IMR-90 (cell line): Measurements from ENCODE around the gene FANCG. TPM values are rescaled to one million over a fixed set of nuclear protein-coding genes. Genes with fewer than 3 reads are reported as not detected.

Source experiments
- ATAC-seq: fragments of 200-7000 bp; cut with Tn5 transposase; 2 replicates; pipeline ENCODE4 v1.9.1; 2020; ENCODE audit warnings: low read depth, mild to moderate bottlenecking, moderate library complexity
- BruUV-seq: library from RNA; stranded (reverse); fragments of 400-500 nt; replicated peaks from 2 replicates; lab custom pipeline; 2021; lab: Mats Ljungman, UMichigan
- CTCF ChIA-PET: fragments of 300-600 bp; formaldehyde crosslinking; extraction: SDS; loops from one replicate; lab custom pipeline; 2021; ENCODE audit warnings: antibody characterized with exemption; lab: Yijun Ruan, JAX
- POLR2A ChIA-PET: fragments of 300-600 bp; sonication (Branson Sonifier 250); formaldehyde crosslinking; loops from one replicate; lab custom pipeline; 2022; ENCODE audit warnings: antibody characterized with exemption; ENCODE audit not compliant: unreplicated experiment; lab: Charles Lee
- DNase-seq: peaks from one replicate; pipeline ENCODE4 v3.0.0; 2013
- H2AFZ ChIP-seq: replicated peaks from 2 replicates; pipeline ENCODE3; 2013; ENCODE audit warnings: low read length, mild to moderate bottlenecking; ENCODE audit not compliant: poor library complexity
- H2AK5ac ChIP-seq: 2 replicates; pipeline ENCODE4 v1.6.1; 2013; ENCODE audit warnings: low read depth, low read length, inconsistent platforms
- H2AK9ac ChIP-seq: replicated peaks from 2 replicates; pipeline ENCODE3; 2013; ENCODE audit warnings: mild to moderate bottlenecking, low read depth, low read length, moderate library complexity; ENCODE audit not compliant: poor library complexity
- H2BK120ac ChIP-seq: 2 replicates; pipeline ENCODE4 v1.6.1; 2013; ENCODE audit warnings: low read depth, low read length, inconsistent platforms
- H2BK15ac ChIP-seq: 3 replicates; pipeline ENCODE4 v1.6.1; 2013; ENCODE audit warnings: low read depth, low read length, inconsistent platforms
- H2BK20ac ChIP-seq: 2 replicates; pipeline ENCODE4 v1.6.1; 2013; ENCODE audit warnings: low read depth, mild to moderate bottlenecking, inconsistent platforms, low read length, moderate library complexity
- H2BK5ac ChIP-seq: 2 replicates; pipeline ENCODE4 v1.6.1; 2013; ENCODE audit warnings: mild to moderate bottlenecking, low read depth, low read length, inconsistent platforms; ENCODE audit not compliant: poor library complexity, severe bottlenecking
- H3K14ac ChIP-seq: replicated peaks from 2 replicates; pipeline ENCODE4 v1.6.1; 2013; ENCODE audit warnings: low read depth, low read length, inconsistent platforms
- H3K18ac ChIP-seq: 2 replicates; pipeline ENCODE4 v1.6.1; 2013; ENCODE audit warnings: low read depth, low read length, control low read depth
- H3K23ac ChIP-seq: 2 replicates; pipeline ENCODE4 v1.6.1; 2013; ENCODE audit warnings: low read depth, low read length, inconsistent platforms
- H3K27ac ChIP-seq: 2 replicates; pipeline ENCODE4 v1.5.1; 2013; ENCODE audit warnings: mild to moderate bottlenecking, control low read depth, low read length; ENCODE audit not compliant: insufficient read depth
- H3K27me3 ChIP-seq: 2 replicates; pipeline ENCODE4 v1.6.1; 2013; ENCODE audit warnings: low read length; ENCODE audit not compliant: control insufficient read depth, insufficient read depth
- H3K36me3 ChIP-seq: 2 replicates; pipeline ENCODE4 v1.6.1; 2013; ENCODE audit warnings: low read length, mixed read lengths; ENCODE audit not compliant: control insufficient read depth, insufficient read depth
- H3K4ac ChIP-seq: 2 replicates; pipeline ENCODE4 v1.6.1; 2013; ENCODE audit warnings: low read depth, low read length, inconsistent platforms
- H3K4me1 ChIP-seq: 2 replicates; pipeline ENCODE4 v1.6.1; 2013; ENCODE audit warnings: low read length, mixed read lengths; ENCODE audit not compliant: control insufficient read depth, insufficient read depth
- H3K4me2 ChIP-seq: 2 replicates; pipeline ENCODE4 v1.6.1; 2013; ENCODE audit warnings: low read depth, mild to moderate bottlenecking, control low read depth, low read length, moderate library complexity
- H3K4me3 ChIP-seq: 2 replicates; pipeline ENCODE4 v1.5.1; 2013; ENCODE audit warnings: low read depth, mild to moderate bottlenecking, control low read depth, low read length, moderate library complexity; ENCODE audit not compliant: insufficient read depth
- H3K56ac ChIP-seq: 2 replicates; pipeline ENCODE4 v1.6.1; 2013; ENCODE audit warnings: low read length, inconsistent platforms; ENCODE audit not compliant: insufficient read depth; ENCODE audit errors: extremely low read depth
- H3K79me1 ChIP-seq, 2 experiments: 2 replicates each; pipeline ENCODE4 v1.6.1; 2013; ENCODE audit warnings: low read length in 2 of 2, inconsistent platforms in 1 of 2, low read depth in 1 of 2
- H3K9ac ChIP-seq: 2 replicates; pipeline ENCODE4 v1.6.1; 2013; ENCODE audit warnings: low read depth, low read length, control low read depth
- H3K9me1 ChIP-seq: 2 replicates; pipeline ENCODE4 v1.6.1; 2013; ENCODE audit warnings: low read length, inconsistent platforms; ENCODE audit not compliant: insufficient read depth
- H3K9me3 ChIP-seq: 2 replicates; pipeline ENCODE4 v1.6.1; 2013; ENCODE audit warnings: low read length; ENCODE audit not compliant: control insufficient read depth, insufficient read depth
- H4K20me1 ChIP-seq: 2 replicates; pipeline ENCODE4 v1.6.1; 2013; ENCODE audit warnings: low read length, inconsistent platforms; ENCODE audit not compliant: insufficient read depth
- H4K5ac ChIP-seq: 2 replicates; pipeline ENCODE4 v1.6.1; 2013; ENCODE audit warnings: mild to moderate bottlenecking, low read depth, low read length, control low read depth
- H4K8ac ChIP-seq, 2 experiments: 2 replicates each; pipeline ENCODE4 v1.6.1; 2013; ENCODE audit warnings: low read depth in 2 of 2, low read length in 2 of 2, control low read depth in 1 of 2, inconsistent platforms in 1 of 2
- H4K91ac ChIP-seq: 2 replicates; pipeline ENCODE4 v1.6.1; 2013; ENCODE audit warnings: low read depth, low read length, inconsistent platforms; ENCODE audit not compliant: insufficient read depth
- BHLHE40 ChIP-seq: fragments of 150-350 bp; IDR thresholded peaks from 2 replicates; pipeline ENCODE4 v1.6.1; 2016; ENCODE audit warnings: mild to moderate bottlenecking, low read depth, low read length
- CEBPB ChIP-seq: IDR thresholded peaks from 2 replicates; pipeline ENCODE4 v1.6.1; 2012; ENCODE audit warnings: low read depth, low read length, improper control_type of control experiment
- CHD1 ChIP-seq: IDR thresholded peaks from 2 replicates; pipeline ENCODE4 v1.6.1; 2012; ENCODE audit warnings: low read depth, low read length, improper control_type of control experiment
- FOS ChIP-seq: fragments of 150-350 bp; IDR thresholded peaks from 2 replicates; pipeline ENCODE4 v1.6.1; 2016; ENCODE audit warnings: low read depth, low read length
- MAFK ChIP-seq: IDR thresholded peaks from 2 replicates; pipeline ENCODE4 v1.6.1; 2012; ENCODE audit warnings: low read depth, low read length, improper control_type of control experiment
- MAZ ChIP-seq: IDR thresholded peaks from 2 replicates; pipeline ENCODE4 v1.6.1; 2012; ENCODE audit warnings: low read depth, mild to moderate bottlenecking, low read length, improper control_type of control experiment, moderate library complexity, borderline replicate concordance
- MXI1 ChIP-seq: IDR thresholded peaks from 2 replicates; pipeline ENCODE4 v1.6.1; 2012; ENCODE audit warnings: low read depth, mild to moderate bottlenecking, low read length, moderate library complexity, borderline replicate concordance
- NFE2L2 ChIP-seq: fragments of 150-350 bp; IDR thresholded peaks from 2 replicates; pipeline ENCODE4 v1.6.1; 2016; ENCODE audit warnings: low read depth, mild to moderate bottlenecking, low read length
- POLR2A ChIP-seq: IDR thresholded peaks from 2 replicates; pipeline ENCODE4 v1.6.1; 2012; ENCODE audit warnings: mild to moderate bottlenecking, low read depth, low read length
- RAD21 ChIP-seq: IDR thresholded peaks from 2 replicates; pipeline ENCODE4 v1.6.1; 2012; ENCODE audit warnings: low read length, improper control_type of control experiment
- RCOR1 ChIP-seq: IDR thresholded peaks from 2 replicates; pipeline ENCODE4 v1.6.1; 2012; ENCODE audit warnings: mild to moderate bottlenecking, low read length, improper control_type of control experiment; ENCODE audit not compliant: insufficient replicate concordance
- RFX5 ChIP-seq: IDR thresholded peaks from 2 replicates; pipeline ENCODE4 v1.8.0; 2012; ENCODE audit warnings: low read depth, mild to moderate bottlenecking, low read length, moderate library complexity
- SMC3 ChIP-seq: fragments of 150-350 bp; IDR thresholded peaks from 2 replicates; pipeline ENCODE4 v1.6.1; 2016; ENCODE audit warnings: low read depth, mild to moderate bottlenecking, antibody characterized with exemption, low read length, moderate library complexity
- WGBS, 2 experiments: methylation state at CpG; one replicate each; pipeline versions ENCODE4 v1.1.5 to v1.1.7; 2013; ENCODE audit warnings: missing lambda C conversion rate in 2 of 2; ENCODE audit not compliant: insufficient read length in 1 of 2; ENCODE audit errors: extremely low coverage in 2 of 2; 5-methylcytosine and 5-hydroxymethylcytosine counted together
- dilution Hi-C: fragments of 300-500 bp; cut with HindIII; formaldehyde crosslinking; loops from one replicate; pipeline ENCODE4 v1.14.3; 2018; ENCODE audit warnings: low sequenced_read_pairs; ENCODE audit not compliant: unreplicated experiment
- in situ Hi-C: fragments of 300-500 bp; cut with MboI; formaldehyde crosslinking; loops from 3 replicates; pipeline ENCODE4 v1.14.3; 2019; ENCODE audit warnings: low sequenced_read_pairs, inconsistent platforms, mixed read lengths
- intact Hi-C: fragments of 100-400 bp; cut with micrococcal nuclease; formaldehyde crosslinking; loops from 2 replicates; pipeline ENCODE4 v1.10.0; 2022
- polyA plus RNA-seq, 3 experiments: library from polyadenylated mRNA; depleted of rRNA; stranded (reverse); fragments of >200 nt; gene quantifications; 2 replicates each; pipeline ENCODE4 v1.2.3, GENCODE V29; 2012; ENCODE audit warnings: low replicate concordance in 1 of 3
- total RNA-seq: library from RNA; depleted of rRNA; stranded (reverse); fragments of >200 nt; gene quantifications from 2 replicates; pipeline ENCODE4 v1.2.3, GENCODE V29; 2012
- TF ChIP-seq, protein P1 (sequence below): fragments of 150-350 bp; IDR thresholded peaks from 2 replicates; pipeline ENCODE4 v1.6.1; 2017; ENCODE audit warnings: mild to moderate bottlenecking, antibody characterized with exemption, low read length, low read depth
- TF ChIP-seq, protein P2 (sequence below): fragments of 150-350 bp; IDR thresholded peaks from 2 replicates; pipeline ENCODE4 v1.6.1; 2016; ENCODE audit warnings: low read depth, mild to moderate bottlenecking, low read length, moderate library complexity, borderline replicate concordance
- TF ChIP-seq, protein P3 (sequence below): conservative IDR thresholded peaks from 2 replicates; pipeline ENCODE4 v1.5.1; 2012; ENCODE audit warnings: mild to moderate bottlenecking, low read depth, low read length, improper control_type of control experiment

The FANCG gene
- total and polyA plus RNA-seq, 2 of the 4 experiments (the other 2 are of a cell fraction), result 16.1 to 19.3 TPM

DNA sequence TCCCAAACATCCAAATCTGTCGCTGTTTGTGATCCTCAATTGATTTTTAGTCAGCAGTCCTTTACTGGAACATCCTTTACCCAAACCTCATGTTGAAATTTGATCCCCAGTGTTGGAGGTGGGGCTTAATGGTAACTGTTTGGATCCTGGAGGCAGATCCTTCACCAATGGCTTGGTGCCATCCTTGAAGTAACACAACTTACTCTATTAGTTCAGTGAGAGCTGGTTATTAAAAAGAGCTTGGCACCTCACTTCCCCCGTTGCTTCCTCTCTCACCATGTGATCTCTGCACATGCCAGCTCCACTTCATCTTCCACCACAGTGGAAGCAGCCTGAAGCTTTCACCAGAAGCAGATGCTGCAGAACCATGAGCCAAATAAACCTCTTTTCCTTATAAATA lies 49.9 kb downstream of the FANCG start:
- Histone ChIP-seq H4K20me1 (no peaks in the 10 kb centered on the region), H3K9ac (no peak overlapping the region), H3K4ac (no peak overlapping the region), H3K4me1 (peaks cover 7% of the 10 kb centered on the region), H3K4me3 (no peak overlapping the region), H3K9me1 (peaks cover 8% of the 10 kb centered on the region; the same call in 1 of the 2 replicates), H2AFZ (no peak overlapping the region), H3K18ac (no peak overlapping the region), H4K8ac (no peak overlapping the region), H3K14ac (no peak overlapping the region), H2BK120ac (no peak overlapping the region), H3K27ac (no peak overlapping the region), H3K56ac (no peak overlapping the region), H2AK5ac (no peak overlapping the region), H2BK5ac (no peak overlapping the region), H3K27me3 (no peaks in the 10 kb centered on the region), H3K36me3 (no peaks in the 10 kb centered on the region), H3K9me3 (no peaks in the 10 kb centered on the region), H2AK9ac (no peak overlapping the region), H4K91ac (no peak overlapping the region), H3K23ac (no peak overlapping the region), H2BK15ac (no peak overlapping the region), H2BK20ac (no peak overlapping the region), H4K5ac (no peak overlapping the region), H3K4me2 (no peak overlapping the region), H3K79me1 (no peaks in the 10 kb centered on the region)
- in situ Hi-C loops (no loop called here), dilution Hi-C loops (no loop called here), intact Hi-C loops (no loop called here)
- ATAC-seq (no peak), DNase-seq (no peak)
- ChIA-PET CTCF (no interaction called here), POLR2A (no interaction called here)
- BruUV-seq, result no TSS peak
- no peak for TF ChIP-seq MAZ
- no peak for TF ChIP-seq NFE2L2
- TF ChIP-seq POLR2A, result no peak
- TF ChIP-seq BHLHE40, result no peak
- TF ChIP-seq RCOR1, result no peak
- no peak for TF ChIP-seq CHD1
- TF ChIP-seq, protein P1, sequence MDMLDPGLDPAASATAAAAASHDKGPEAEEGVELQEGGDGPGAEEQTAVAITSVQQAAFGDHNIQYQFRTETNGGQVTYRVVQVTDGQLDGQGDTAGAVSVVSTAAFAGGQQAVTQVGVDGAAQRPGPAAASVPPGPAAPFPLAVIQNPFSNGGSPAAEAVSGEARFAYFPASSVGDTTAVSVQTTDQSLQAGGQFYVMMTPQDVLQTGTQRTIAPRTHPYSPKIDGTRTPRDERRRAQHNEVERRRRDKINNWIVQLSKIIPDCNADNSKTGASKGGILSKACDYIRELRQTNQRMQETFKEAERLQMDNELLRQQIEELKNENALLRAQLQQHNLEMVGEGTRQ, result no peak
- TF ChIP-seq CEBPB, result no peak
- no peak for TF ChIP-seq MAFK
- TF ChIP-seq, protein P2, sequence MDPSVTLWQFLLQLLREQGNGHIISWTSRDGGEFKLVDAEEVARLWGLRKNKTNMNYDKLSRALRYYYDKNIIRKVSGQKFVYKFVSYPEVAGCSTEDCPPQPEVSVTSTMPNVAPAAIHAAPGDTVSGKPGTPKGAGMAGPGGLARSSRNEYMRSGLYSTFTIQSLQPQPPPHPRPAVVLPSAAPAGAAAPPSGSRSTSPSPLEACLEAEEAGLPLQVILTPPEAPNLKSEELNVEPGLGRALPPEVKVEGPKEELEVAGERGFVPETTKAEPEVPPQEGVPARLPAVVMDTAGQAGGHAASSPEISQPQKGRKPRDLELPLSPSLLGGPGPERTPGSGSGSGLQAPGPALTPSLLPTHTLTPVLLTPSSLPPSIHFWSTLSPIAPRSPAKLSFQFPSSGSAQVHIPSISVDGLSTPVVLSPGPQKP, result no peak
- no peak for TF ChIP-seq SMC3
- no peak for TF ChIP-seq RFX5
- no peak for TF ChIP-seq MXI1
- no peak for TF ChIP-seq FOS
- TF ChIP-seq, protein P3, sequence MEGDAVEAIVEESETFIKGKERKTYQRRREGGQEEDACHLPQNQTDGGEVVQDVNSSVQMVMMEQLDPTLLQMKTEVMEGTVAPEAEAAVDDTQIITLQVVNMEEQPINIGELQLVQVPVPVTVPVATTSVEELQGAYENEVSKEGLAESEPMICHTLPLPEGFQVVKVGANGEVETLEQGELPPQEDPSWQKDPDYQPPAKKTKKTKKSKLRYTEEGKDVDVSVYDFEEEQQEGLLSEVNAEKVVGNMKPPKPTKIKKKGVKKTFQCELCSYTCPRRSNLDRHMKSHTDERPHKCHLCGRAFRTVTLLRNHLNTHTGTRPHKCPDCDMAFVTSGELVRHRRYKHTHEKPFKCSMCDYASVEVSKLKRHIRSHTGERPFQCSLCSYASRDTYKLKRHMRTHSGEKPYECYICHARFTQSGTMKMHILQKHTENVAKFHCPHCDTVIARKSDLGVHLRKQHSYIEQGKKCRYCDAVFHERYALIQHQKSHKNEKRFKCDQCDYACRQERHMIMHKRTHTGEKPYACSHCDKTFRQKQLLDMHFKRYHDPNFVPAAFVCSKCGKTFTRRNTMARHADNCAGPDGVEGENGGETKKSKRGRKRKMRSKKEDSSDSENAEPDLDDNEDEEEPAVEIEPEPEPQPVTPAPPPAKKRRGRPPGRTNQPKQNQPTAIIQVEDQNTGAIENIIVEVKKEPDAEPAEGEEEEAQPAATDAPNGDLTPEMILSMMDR, result no peak
- no peak for TF ChIP-seq RAD21
- WGBS, 2 experiments, result no CpG with 5 or more reads among the region's 2 CpGs
